ENCODE measurements around the gene IFNL3. TPM values are rescaled to one million over a fixed set of nuclear protein-coding genes. Genes with fewer than 3 reads are reported as not detected.

IFNL3 gene
- total and polyA plus RNA-seq, 9 of the 15 experiments (the other 6 are each of a cell fraction or from before 2014, with no cell fraction given), result not detected

DNA sequence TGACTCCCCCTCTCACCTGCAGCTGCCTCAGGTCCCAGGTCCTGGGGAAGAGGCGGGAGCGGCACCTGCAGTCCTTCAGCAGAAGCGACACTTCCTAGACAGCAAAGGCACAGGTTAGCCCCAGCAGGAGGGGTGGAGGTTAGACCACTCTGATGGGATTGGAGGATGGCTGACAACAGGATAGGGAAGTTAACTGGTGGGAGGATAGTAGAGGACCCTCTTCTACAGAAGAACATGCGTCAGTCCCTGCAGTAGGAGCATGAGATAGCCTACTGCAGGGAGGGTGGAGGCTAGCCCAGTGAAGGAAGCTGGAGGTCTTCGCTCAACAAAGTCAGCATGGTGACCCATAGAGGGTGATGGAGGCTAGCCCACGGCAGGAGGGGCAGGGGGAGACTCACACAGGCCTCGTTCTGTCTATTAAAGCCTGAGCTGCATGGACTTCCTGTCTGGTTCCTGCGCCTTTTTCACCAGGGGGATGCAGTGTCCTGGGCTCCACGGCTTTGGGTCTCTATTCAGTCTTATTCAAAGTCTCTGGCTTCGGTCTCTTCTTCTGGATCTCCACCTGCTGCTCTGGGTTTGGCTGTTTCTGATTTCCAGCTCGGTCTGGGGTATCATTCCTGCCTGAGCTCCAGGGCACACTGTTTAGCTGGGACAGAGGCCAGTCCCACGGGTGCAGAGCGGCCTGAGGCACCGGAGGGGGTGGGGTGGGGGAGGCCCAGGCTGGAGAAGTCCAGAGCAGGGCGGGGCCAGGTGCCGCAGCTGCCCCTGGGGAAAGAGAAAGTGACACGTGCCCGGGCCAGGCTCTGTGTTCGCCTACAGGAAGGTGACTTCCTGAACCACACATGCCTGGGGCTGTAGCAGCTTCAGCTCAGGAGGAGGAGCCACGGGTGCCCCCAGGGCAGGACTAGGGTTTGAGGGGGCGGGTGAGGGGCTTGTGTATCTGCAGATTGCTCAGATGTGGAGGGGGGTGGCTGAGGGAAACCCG, 7.3 kb downstream of the IFNL3 start:
- H3K9me1 ChIP-seq (ENCODE audit: control insufficient read depth, insufficient read depth, low read length), result no peaks in the 10 kb centered on the region
- ChIA-PET POLR2A (interaction anchor here (0.7 to 0.9 kb wide), 3 partner anchors 21 to 120 kb away, joined by 3 read pairs; no protein-coding TSS in a partner anchor), CTCF (ENCODE audit: low intra/inter-chr PET ratio) (no interaction called here)
- no peaks in the 10 kb centered on the region for H3K36me3 ChIP-seq (ENCODE audit: control insufficient read depth, insufficient read depth, low read length)
- BruUV-seq (replicated peaks), result no TSS peak
- H3K79me2 ChIP-seq (ENCODE audit: control insufficient read depth, insufficient read depth, low read length), result no peaks in the 10 kb centered on the region
- in situ Hi-C loops (cut with MboI), result no loop called here
- DNase-seq (ENCODE audit: extremely low read depth in 1 of 4, low spot score in 3 of 4), result peak; percentile 37 to 78 (median 64)
- H3K27me3 ChIP-seq (ENCODE audit: control insufficient read depth in 2 of 2, insufficient read depth in 2 of 2, low read length in 2 of 2), result peaks cover 0 to 4% of the 10 kb centered on the region in 2 experiments; a peak in 1 of 5 replicates
- WGBS (ENCODE audit: insufficient coverage, low coverage, missing lambda C conversion rate), result 35% methylated on average over 14 of the region's 22 CpGs
- H3K9ac ChIP-seq (ENCODE audit: insufficient read depth in 1 of 2, low read depth in 2 of 2, low read length in 2 of 2), result peak overlapping the region in 1 of 2 experiments; percentile 78; a peak in 2 of 4 replicates
- H3K27ac ChIP-seq (ENCODE audit: extremely low read depth, low read depth, low read length), result no peak overlapping the region
- no peaks in the 10 kb centered on the region for H4K20me1 ChIP-seq (replicated peaks; ENCODE audit: control insufficient read depth, insufficient read depth, low read length)
- no peak overlapping the region for H3K4me2 ChIP-seq (ENCODE audit: insufficient read depth, low read length)
- H3K4me1 ChIP-seq (replicated peaks in 1 of 2; ENCODE audit: control insufficient read depth in 2 of 2, insufficient read depth in 2 of 2, low read length in 2 of 2), result peaks cover 0 to 8% of the 10 kb centered on the region in 2 experiments; a peak in 3 of 5 replicates
- peak; percentile 88 for ATAC-seq
- no peaks in the 10 kb centered on the region for H3K9me3 ChIP-seq (replicated peaks; ENCODE audit: control insufficient read depth, insufficient read depth, low read depth, low read length)
- intact Hi-C loops (cut with micrococcal nuclease), result no loop called here
- H2AFZ ChIP-seq (ENCODE audit: low read depth, low read length), result peak overlapping the region; percentile 86
- H3K4me3 ChIP-seq, result no peak overlapping the region
- FAIRE-seq, result no peak
- TF ChIP-seq FOXK2 (conservative IDR thresholded peaks at IDR 0.05 in 1 of 2, IDR thresholded peaks at IDR 0.05 in 1 of 2; ENCODE audit: low read depth in 2 of 2), result peak in 1 of 2 experiments; percentile 63; a peak in 2 of 4 replicates
- TF ChIP-seq, protein P1, sequence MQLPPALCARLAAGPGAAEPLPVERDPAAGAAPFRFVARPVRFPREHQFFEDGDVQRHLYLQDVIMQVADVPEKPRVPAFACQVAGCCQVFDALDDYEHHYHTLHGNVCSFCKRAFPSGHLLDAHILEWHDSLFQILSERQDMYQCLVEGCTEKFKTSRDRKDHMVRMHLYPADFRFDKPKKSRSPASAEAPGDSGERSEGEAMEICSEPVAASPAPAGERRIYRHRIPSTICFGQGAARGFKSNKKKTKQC (CRISPR knock-in tag; IDR thresholded peaks at IDR 0.05), result no peak
- TF ChIP-seq, protein P2, sequence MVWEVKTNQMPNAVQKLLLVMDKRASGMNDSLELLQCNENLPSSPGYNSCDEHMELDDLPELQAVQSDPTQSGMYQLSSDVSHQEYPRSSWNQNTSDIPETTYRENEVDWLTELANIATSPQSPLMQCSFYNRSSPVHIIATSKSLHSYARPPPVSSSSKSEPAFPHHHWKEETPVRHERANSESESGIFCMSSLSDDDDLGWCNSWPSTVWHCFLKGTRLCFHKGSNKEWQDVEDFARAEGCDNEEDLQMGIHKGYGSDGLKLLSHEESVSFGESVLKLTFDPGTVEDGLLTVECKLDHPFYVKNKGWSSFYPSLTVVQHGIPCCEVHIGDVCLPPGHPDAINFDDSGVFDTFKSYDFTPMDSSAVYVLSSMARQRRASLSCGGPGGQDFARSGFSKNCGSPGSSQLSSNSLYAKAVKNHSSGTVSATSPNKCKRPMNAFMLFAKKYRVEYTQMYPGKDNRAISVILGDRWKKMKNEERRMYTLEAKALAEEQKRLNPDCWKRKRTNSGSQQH (CRISPR knock-in tag; IDR thresholded peaks at IDR 0.05), result no peak
- TF ChIP-seq, protein P3, sequence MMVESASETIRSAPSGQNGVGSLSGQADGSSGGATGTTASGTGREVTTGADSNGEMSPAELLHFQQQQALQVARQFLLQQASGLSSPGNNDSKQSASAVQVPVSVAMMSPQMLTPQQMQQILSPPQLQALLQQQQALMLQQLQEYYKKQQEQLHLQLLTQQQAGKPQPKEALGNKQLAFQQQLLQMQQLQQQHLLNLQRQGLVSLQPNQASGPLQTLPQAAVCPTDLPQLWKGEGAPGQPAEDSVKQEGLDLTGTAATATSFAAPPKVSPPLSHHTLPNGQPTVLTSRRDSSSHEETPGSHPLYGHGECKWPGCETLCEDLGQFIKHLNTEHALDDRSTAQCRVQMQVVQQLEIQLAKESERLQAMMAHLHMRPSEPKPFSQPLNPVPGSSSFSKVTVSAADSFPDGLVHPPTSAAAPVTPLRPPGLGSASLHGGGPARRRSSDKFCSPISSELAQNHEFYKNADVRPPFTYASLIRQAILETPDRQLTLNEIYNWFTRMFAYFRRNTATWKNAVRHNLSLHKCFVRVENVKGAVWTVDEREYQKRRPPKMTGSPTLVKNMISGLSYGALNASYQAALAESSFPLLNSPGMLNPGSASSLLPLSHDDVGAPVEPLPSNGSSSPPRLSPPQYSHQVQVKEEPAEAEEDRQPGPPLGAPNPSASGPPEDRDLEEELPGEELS (CRISPR knock-in tag; IDR thresholded peaks at IDR 0.05; ENCODE audit: borderline replicate concordance), result no peak
- TF ChIP-seq HLTF (IDR thresholded peaks at IDR 0.05), result peak; percentile 69; the same call in 1 of the 2 replicates
- TF ChIP-seq, protein P4, sequence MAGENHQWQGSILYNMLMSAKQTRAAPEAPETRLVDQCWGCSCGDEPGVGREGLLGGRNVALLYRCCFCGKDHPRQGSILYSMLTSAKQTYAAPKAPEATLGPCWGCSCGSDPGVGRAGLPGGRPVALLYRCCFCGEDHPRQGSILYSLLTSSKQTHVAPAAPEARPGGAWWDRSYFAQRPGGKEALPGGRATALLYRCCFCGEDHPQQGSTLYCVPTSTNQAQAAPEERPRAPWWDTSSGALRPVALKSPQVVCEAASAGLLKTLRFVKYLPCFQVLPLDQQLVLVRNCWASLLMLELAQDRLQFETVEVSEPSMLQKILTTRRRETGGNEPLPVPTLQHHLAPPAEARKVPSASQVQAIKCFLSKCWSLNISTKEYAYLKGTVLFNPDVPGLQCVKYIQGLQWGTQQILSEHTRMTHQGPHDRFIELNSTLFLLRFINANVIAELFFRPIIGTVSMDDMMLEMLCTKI (IDR thresholded peaks at IDR 0.05; ENCODE audit: partially characterized antibody), result no peak
- TF ChIP-seq ZNF584 (CRISPR knock-in tag; IDR thresholded peaks at IDR 0.05; ENCODE audit: low read depth), result no peak
- TF ChIP-seq, protein P5, sequence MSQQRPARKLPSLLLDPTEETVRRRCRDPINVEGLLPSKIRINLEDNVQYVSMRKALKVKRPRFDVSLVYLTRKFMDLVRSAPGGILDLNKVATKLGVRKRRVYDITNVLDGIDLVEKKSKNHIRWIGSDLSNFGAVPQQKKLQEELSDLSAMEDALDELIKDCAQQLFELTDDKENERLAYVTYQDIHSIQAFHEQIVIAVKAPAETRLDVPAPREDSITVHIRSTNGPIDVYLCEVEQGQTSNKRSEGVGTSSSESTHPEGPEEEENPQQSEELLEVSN (IDR thresholded peaks at IDR 0.05; ENCODE audit: borderline replicate concordance in 1 of 2, extremely low read depth in 1 of 2, insufficient read depth in 1 of 2, insufficient read length in 1 of 2, low read depth in 1 of 2, low read length in 1 of 2, poor library complexity in 1 of 2, severe bottlenecking in 1 of 2), result peak in 1 of 2 experiments; percentile 46
- TF ChIP-seq, protein P6, sequence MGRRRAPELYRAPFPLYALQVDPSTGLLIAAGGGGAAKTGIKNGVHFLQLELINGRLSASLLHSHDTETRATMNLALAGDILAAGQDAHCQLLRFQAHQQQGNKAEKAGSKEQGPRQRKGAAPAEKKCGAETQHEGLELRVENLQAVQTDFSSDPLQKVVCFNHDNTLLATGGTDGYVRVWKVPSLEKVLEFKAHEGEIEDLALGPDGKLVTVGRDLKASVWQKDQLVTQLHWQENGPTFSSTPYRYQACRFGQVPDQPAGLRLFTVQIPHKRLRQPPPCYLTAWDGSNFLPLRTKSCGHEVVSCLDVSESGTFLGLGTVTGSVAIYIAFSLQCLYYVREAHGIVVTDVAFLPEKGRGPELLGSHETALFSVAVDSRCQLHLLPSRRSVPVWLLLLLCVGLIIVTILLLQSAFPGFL (CRISPR knock-in tag; IDR thresholded peaks at IDR 0.05), result no peak
- peak; percentile 42; the same call in 1 of the 2 replicates for TF ChIP-seq RAD51 (IDR thresholded peaks at IDR 0.05; ENCODE audit: borderline replicate concordance, low read depth)
